HepG2 (cell line): Measurements from ENCODE around the gene JSRP1.

Source experiments
- HNF4G ChIP-seq, 2 experiments: sonication (generic) in 1 of 2; formaldehyde crosslinking in 1 of 2; IDR thresholded peaks; 2 replicates each; pipeline versions ENCODE4 v1.4.0 to v1.6.1; 2011 to 2020; ENCODE audit warnings: borderline replicate concordance in 2 of 2, low read depth in 2 of 2, mild to moderate bottlenecking in 2 of 2, low read length in 1 of 2, missing genetic modification reagents in 1 of 2, moderate library complexity in 1 of 2
- HNRNPUL1 ChIP-seq: fragments of 200-400 bp; formaldehyde crosslinking; IDR thresholded peaks from 2 replicates; pipeline ENCODE4 v1.6.1; 2017; ENCODE audit warnings: low read depth, mild to moderate bottlenecking, low read length, moderate library complexity
- MAF1 ChIP-seq: sonication (generic); formaldehyde crosslinking; IDR thresholded peaks from 2 replicates; pipeline ENCODE4 v1.5.0; 2020; ENCODE audit warnings: missing genetic modification reagents, borderline replicate concordance
- PHF8 ChIP-seq: sonication (generic); formaldehyde crosslinking; IDR thresholded peaks from 2 replicates; pipeline ENCODE4 v1.5.0; 2020; ENCODE audit warnings: missing genetic modification reagents
- POLR2A ChIP-seq, 2 experiments: IDR thresholded peaks; 2 replicates each; pipeline ENCODE4 v1.6.1; 2011; ENCODE audit warnings: low read depth in 2 of 2, low read length in 2 of 2, mild to moderate bottlenecking in 1 of 2, moderate library complexity in 1 of 2; ENCODE audit not compliant: insufficient read depth in 1 of 2
- RFX1 ChIP-seq: fragments of 450-650 bp; IDR thresholded peaks from 2 replicates; pipeline ENCODE4 v1.6.1; 2017
- SMARCE1 ChIP-seq: fragments of 450-650 bp; IDR thresholded peaks from 2 replicates; pipeline ENCODE4 v1.6.1; 2017; ENCODE audit warnings: borderline replicate concordance
- TAF1 ChIP-seq: sonication (generic); formaldehyde crosslinking; IDR thresholded peaks from 2 replicates; pipeline ENCODE4 v1.4.0; 2020; ENCODE audit warnings: missing genetic modification reagents
- TARDBP ChIP-seq: sonication (generic); formaldehyde crosslinking; IDR thresholded peaks from 2 replicates; pipeline ENCODE4 v1.8.0; 2022; ENCODE audit warnings: mild to moderate bottlenecking, missing genetic modification reagents
- ZNF10 ChIP-seq: sonication (generic); formaldehyde crosslinking; IDR thresholded peaks from 2 replicates; pipeline ENCODE4 v1.4.0; 2020; ENCODE audit warnings: mild to moderate bottlenecking, low read depth, missing genetic modification reagents, borderline replicate concordance
- TF ChIP-seq, protein P1 (sequence below): sonication (generic); formaldehyde crosslinking; IDR thresholded peaks from 2 replicates; pipeline ENCODE4 v1.5.0; 2020; ENCODE audit warnings: mild to moderate bottlenecking, missing genetic modification reagents, moderate library complexity
- TF ChIP-seq, protein P2 (sequence below): IDR thresholded peaks from 2 replicates; pipeline ENCODE4 v1.6.1; 2016

DNA sequence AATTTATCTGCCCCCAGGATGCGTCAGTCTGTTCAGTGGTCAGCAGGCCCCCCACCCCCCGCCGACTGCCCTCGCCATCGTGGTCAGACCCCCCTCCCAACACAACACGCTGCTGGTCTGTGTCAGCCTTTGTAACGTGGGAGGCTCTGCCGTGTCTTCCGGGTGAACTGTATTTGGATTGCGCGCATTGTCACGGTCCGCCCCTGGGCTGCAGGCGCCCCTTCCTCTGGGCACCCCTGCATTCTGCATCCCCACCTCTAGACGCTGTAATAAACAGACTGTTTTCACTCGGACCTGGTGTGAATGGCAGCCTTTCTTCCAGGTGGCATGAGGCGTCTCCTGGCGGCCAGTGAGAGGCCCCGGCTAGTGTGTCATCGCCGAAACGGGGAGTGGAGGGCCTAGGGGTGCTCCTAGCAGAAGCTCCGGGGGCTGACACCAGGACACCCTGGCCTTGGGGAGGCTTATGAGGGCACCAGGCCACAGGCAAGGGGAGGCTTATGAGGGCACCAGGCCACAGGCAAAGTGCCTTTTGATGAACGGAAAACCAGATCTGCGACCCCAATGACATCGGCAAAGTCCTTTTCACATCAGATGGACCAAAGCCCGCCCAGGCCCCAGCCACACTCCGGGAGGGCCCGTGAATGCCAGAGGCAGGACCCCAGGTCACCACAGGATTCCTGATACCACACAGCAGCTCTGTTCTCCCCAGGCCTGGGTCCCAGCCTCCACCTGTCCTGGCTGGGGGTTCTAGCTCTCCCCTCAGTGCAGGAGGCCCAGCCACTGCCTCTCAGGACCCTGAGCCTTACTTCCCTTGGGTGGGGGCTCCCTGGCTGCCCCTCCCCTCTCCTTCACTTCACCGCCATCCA lies 23.7 kb downstream of the JSRP1 start:
- peak in 1 of 2 experiments; percentile 36; a peak in 3 of 4 replicates for TF ChIP-seq POLR2A (IDR thresholded peaks at IDR 0.05; ENCODE audit: insufficient read depth in 1 of 2, low read depth in 2 of 2, low read length in 2 of 2)
- TF ChIP-seq TARDBP (CRISPR knock-in tag), result no peak
- no peak for TF ChIP-seq ZNF10 (CRISPR knock-in tag)
- no peak for TF ChIP-seq PHF8 (CRISPR knock-in tag)
- no peak for TF ChIP-seq HNRNPUL1
- TF ChIP-seq, protein P1, sequence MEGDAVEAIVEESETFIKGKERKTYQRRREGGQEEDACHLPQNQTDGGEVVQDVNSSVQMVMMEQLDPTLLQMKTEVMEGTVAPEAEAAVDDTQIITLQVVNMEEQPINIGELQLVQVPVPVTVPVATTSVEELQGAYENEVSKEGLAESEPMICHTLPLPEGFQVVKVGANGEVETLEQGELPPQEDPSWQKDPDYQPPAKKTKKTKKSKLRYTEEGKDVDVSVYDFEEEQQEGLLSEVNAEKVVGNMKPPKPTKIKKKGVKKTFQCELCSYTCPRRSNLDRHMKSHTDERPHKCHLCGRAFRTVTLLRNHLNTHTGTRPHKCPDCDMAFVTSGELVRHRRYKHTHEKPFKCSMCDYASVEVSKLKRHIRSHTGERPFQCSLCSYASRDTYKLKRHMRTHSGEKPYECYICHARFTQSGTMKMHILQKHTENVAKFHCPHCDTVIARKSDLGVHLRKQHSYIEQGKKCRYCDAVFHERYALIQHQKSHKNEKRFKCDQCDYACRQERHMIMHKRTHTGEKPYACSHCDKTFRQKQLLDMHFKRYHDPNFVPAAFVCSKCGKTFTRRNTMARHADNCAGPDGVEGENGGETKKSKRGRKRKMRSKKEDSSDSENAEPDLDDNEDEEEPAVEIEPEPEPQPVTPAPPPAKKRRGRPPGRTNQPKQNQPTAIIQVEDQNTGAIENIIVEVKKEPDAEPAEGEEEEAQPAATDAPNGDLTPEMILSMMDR (CRISPR knock-in tag), result no peak
- TF ChIP-seq, protein P2, sequence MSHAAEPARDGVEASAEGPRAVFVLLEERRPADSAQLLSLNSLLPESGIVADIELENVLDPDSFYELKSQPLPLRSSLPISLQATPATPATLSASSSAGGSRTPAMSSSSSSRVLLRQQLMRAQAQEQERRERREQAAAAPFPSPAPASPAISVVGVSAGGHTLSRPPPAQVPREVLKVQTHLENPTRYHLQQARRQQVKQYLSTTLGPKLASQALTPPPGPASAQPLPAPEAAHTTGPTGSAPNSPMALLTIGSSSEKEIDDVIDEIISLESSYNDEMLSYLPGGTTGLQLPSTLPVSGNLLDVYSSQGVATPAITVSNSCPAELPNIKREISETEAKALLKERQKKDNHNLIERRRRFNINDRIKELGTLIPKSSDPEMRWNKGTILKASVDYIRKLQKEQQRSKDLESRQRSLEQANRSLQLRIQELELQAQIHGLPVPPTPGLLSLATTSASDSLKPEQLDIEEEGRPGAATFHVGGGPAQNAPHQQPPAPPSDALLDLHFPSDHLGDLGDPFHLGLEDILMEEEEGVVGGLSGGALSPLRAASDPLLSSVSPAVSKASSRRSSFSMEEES (CRISPR knock-in tag), result no peak
- TF ChIP-seq TAF1, result no peak
- no peak for TF ChIP-seq RFX1
- TF ChIP-seq SMARCE1, result no peak
- no peak for TF ChIP-seq MAF1 (CRISPR knock-in tag)
- no peak for TF ChIP-seq HNF4G (IDR thresholded peaks at IDR 0.05; ENCODE audit: borderline replicate concordance, low read depth, low read length)
- no peak for TF ChIP-seq HNF4G (CRISPR knock-in tag; IDR thresholded peaks at IDR 0.05; ENCODE audit: borderline replicate concordance, low read depth)
